ENCODE data around the gene IFITM5. TPM values are rescaled to one million over a fixed set of nuclear protein-coding genes. Genes with fewer than 3 reads are reported as not detected.

The IFITM5 gene
- total RNA-seq: not detected in 2 replicates

DNA sequence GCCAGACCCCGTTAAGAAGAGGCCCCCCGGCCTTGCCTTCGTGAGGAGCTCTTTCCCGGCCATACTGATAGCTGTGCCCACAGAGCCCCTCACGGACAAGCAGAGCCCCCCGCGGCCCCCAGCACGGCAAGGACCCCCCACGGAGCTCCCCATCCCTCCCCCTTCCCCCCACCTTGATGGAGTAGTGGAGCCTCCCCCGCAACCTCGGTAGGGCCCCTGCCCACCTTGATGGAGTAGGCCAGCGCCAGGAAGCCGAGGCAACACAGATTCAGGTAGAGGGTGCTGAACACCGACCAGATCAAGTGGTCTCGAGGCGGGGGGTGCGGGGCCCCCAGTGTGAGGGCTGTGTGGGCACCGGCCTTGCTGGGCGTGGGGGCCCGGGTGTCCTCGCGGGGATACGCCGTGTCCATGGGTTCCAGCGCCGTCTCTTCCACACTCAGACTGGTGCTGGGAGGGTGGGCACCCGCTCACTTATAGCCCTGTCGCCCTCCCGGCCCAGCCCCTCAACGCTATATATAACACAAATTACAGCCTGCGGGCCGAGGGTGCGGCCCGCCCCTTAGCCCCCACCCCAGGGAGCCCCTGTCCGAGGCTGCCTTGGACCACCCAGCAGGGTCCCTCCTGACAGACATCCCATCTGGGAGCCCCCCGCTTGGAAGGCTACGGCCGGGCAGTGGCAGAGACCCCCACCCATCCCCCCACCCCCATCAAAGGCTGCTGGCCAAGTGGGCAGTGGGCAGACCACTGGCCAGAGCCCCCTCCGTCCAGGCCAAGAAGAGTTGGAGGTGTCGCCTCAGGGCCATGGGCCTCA lies at the start of gene IFITM5:
TSS of gene IFITM5 (minus strand) at position 446 of the 811 bp plus-strand sequence. CDS start at position 410, 36 bp downstream.
- DNase-seq (ENCODE audit: low read depth): no peak

DNA sequence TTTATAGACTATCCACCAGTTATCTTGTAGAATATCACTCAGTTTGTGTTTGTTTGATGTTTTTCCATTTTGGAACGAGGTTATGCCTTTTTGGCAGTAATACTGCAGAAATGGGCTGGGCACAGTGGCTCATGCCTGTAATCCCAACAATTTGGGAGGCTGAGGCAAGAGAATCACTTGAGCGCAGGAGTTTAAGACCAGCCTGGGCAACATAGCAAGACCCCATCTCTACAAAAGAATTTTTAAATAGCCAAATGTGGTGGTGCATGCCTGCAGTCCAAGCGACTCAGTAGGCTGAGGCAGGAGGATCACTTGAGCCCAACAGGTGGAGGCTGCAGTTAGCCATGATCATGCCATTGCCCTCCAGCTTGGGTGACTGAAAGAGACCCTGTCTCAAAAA lies 47.2 kb upstream of the IFITM5 start:
- H3K4me3 ChIP-seq (ENCODE audit: low read depth, low read length): no peak overlapping the region
- TF ChIP-seq, protein P1, sequence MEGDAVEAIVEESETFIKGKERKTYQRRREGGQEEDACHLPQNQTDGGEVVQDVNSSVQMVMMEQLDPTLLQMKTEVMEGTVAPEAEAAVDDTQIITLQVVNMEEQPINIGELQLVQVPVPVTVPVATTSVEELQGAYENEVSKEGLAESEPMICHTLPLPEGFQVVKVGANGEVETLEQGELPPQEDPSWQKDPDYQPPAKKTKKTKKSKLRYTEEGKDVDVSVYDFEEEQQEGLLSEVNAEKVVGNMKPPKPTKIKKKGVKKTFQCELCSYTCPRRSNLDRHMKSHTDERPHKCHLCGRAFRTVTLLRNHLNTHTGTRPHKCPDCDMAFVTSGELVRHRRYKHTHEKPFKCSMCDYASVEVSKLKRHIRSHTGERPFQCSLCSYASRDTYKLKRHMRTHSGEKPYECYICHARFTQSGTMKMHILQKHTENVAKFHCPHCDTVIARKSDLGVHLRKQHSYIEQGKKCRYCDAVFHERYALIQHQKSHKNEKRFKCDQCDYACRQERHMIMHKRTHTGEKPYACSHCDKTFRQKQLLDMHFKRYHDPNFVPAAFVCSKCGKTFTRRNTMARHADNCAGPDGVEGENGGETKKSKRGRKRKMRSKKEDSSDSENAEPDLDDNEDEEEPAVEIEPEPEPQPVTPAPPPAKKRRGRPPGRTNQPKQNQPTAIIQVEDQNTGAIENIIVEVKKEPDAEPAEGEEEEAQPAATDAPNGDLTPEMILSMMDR (conservative IDR thresholded peaks at IDR 0.05; ENCODE audit: low read depth, low read length): no peak
- no peak for DNase-seq (ENCODE audit: low read depth)

More for the DNA sequence above, at the start of gene IFITM5:
- TF ChIP-seq, protein P1 (conservative IDR thresholded peaks at IDR 0.05; ENCODE audit: low read depth, low read length): no peak
- no peak within 1 kb of the TSS for H3K4me3 ChIP-seq (ENCODE audit: low read depth, low read length)

DNA sequence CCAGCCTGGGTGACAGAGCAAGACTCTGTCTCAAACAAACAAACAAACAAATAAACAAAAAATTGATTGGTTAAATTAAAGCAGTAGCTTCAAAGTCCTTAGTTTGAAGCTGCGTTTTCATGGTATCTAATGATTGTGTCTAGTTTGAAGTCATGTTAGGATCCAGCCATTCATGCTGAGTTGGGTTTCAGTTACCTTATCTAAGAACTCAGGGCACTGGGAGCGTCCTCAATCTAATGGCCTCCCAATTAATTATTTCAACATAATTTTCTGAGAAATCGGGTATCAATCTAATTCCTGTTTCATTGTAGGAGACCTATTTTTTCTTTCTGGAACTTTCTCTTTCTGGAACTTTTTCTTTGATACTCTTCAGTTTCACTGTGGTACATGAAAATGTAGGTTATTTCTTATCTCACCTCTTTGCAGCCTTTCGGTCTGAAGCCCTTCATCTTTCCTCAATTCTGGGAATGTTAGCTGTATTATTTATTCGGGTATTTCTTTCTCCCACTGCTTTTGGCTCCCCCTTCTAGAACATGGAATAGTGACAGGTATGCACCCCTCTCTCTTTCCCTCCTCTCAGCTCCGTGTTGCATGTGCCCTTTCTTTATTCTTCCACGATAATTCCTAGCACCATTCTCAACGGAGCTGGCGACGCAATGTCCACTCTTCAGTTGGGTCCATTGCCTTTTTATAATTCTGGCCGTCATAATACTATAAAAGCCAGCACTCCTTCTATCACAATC lies 45.7 kb upstream of the IFITM5 start:
- no peak overlapping the region for H3K4me3 ChIP-seq (ENCODE audit: low read depth, low read length)
- no peak for DNase-seq (ENCODE audit: low read depth)
- TF ChIP-seq, protein P1 (conservative IDR thresholded peaks at IDR 0.05; ENCODE audit: low read depth, low read length): no peak

DNA sequence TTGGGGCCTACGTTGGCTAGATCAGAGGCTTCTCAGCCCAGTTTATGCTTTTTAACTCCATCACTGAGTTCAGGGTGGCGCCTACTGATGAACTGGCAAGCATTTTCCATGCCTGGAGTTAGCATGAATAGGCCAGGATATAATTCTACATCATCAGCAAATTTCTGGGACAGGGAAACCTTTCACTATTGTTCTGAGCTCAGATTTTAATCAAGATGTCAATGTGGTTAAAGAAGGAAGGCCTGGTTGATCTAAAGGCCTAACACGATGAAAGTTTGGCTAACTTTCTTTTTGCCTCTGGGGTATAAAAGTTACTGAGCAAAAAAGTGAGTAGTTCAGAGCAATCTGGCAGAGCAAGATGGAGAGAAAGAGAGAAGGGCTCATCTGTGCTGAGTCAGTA lies 43.0 kb upstream of the IFITM5 start:
- no peak overlapping the region for H3K4me3 ChIP-seq (ENCODE audit: low read depth, low read length)
- no peak for DNase-seq (ENCODE audit: low read depth)
- TF ChIP-seq, protein P1 (conservative IDR thresholded peaks at IDR 0.05; ENCODE audit: low read depth, low read length): no peak

DNA sequence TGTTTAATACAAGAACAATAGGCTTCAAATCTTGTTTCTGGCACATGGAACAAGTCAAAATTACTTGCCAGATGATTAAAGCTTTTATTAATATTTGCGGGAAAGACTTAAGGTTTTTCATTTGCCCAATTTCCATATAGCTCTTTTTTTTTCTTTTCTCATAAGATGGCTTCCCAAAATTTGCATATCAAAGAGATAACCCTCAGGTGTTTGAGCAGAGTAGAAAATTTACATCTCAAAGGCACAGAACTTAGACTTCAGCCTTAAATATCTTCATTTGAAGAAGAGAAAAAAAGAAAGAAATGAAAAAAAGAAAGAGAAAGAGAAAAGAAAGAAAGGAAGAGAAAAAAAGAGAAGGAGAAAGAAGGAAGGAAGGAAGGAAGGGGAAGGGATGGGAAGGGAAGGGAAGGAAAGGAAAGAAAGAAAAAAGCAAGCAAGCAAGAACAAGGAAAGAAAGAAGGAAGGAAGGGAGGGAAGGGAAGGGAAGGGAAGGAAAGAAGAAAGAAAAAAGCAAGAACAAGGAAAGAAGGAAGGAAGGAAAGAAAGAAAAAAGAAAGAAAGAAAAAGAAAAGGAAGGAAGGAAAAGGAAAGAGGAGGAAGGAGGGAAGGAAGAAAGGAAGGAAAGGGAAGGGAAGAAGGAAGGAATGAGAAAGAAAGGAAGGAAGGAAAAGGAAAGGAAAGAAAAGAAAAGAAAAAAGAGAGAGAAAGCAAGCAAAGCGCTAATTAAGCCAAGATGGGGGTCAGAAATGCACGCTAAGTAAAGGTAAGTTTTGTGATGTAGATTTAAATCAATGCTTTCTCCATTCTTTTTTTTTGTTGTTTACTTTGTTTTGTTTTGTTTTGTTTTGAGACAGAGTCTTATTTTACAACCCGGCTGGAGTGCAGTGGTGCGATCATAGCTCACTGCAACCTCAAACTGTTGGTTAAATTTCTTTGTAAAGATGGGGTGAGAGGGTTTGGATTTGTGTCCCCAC lies 41.5 kb upstream of the IFITM5 start:
- TF ChIP-seq, protein P1 (conservative IDR thresholded peaks at IDR 0.05; ENCODE audit: low read depth, low read length): no peak
- H3K4me3 ChIP-seq (ENCODE audit: low read depth, low read length): no peak overlapping the region
- DNase-seq (ENCODE audit: low read depth): no peak

DNA sequence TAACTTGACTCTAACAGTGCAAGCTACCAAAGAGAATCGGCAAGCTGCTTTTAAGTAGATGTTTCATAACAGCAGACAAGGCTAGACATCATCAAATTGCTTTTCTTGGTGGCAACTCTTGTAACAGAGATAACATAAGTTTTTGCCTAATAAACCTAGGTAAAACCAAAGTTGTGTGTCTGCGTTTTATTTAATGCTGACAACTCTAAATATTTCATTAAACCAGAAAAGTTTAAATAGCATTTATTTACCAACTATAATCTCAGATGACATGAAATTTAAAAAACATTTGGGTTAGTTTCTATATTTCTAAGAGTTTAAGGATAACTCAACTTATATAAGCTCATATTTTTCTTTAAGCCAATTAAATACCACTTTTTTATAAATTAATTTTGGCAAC lies 40.6 kb upstream of the IFITM5 start:
- H3K4me3 ChIP-seq (ENCODE audit: low read depth, low read length): no peak overlapping the region
- TF ChIP-seq, protein P1 (conservative IDR thresholded peaks at IDR 0.05; ENCODE audit: low read depth, low read length): no peak
- DNase-seq (ENCODE audit: low read depth): no peak
